ENCODE data around the gene RFTN1. TPM values are rescaled to one million over a fixed set of nuclear protein-coding genes. Genes with fewer than 3 reads are reported as not detected.

The RFTN1 gene
- total RNA-seq, 4 donors from 2014 or later: 32.0 to 187 (median 47.6) TPM

- intact Hi-C loops (cut with DNase I; ENCODE audit: low total_unique reads): no loop called here
These were observed 126.9 kb downstream of the RFTN1 start for GRCh38 chr3:16386561-16386960.

GRCh38 chr3:16385151-16385550 lies 128.3 kb downstream of the RFTN1 start:
- H3K27me3 ChIP-seq: no peaks in the 10 kb centered on the region
- intact Hi-C loops (cut with DNase I; ENCODE audit: low total_unique reads): no loop called here

More at GRCh38 chr3:16386561-16386960, 126.9 kb downstream of the RFTN1 start:
- no peaks in the 10 kb centered on the region for H3K27me3 ChIP-seq
- no peaks in the 10 kb centered on the region for H3K36me3 ChIP-seq
- H3K4me3 ChIP-seq: no peak overlapping the region
- peaks cover 5 to 7% of the 10 kb centered on the region in 2 donors for H3K4me1 ChIP-seq
- H3K9me3 ChIP-seq: no peaks in the 10 kb centered on the region
- no peak for DNase-seq
- peak overlapping the region; percentile 64 to 85 for H3K27ac ChIP-seq
- no peak for TF ChIP-seq CTCF (IDR thresholded peaks at IDR 0.05)
- no peak for TF ChIP-seq POLR2A (IDR thresholded peaks at IDR 0.05)

GRCh38 chr3:16383864-16384263 lies 129.6 kb downstream of the RFTN1 start:
- TF ChIP-seq CTCF (IDR thresholded peaks at IDR 0.05): no peak
- TF ChIP-seq POLR2A (IDR thresholded peaks at IDR 0.05): no peak
- H3K4me3 ChIP-seq: no peak overlapping the region
- no peaks in the 10 kb centered on the region for H3K36me3 ChIP-seq
- intact Hi-C loops (cut with DNase I; ENCODE audit: low total_unique reads): no loop called here
- H3K27me3 ChIP-seq: no peaks in the 10 kb centered on the region
- H3K9me3 ChIP-seq: no peaks in the 10 kb centered on the region
- no peak overlapping the region for H3K27ac ChIP-seq
- no peak for DNase-seq
- H3K4me1 ChIP-seq: peaks cover 5 to 7% of the 10 kb centered on the region in 2 donors

More at GRCh38 chr3:16385151-16385550, 128.3 kb downstream of the RFTN1 start:
- Histone ChIP-seq H3K36me3 (no peaks in the 10 kb centered on the region), H3K4me3 (no peak overlapping the region), H3K27ac (no peak overlapping the region), H3K9me3 (no peaks in the 10 kb centered on the region), H3K4me1 (peaks cover 5 to 7% of the 10 kb centered on the region in 2 donors)
- DNase-seq: no peak
- TF ChIP-seq POLR2A (IDR thresholded peaks at IDR 0.05) (no peak), CTCF (IDR thresholded peaks at IDR 0.05) (no peak)

DNA sequence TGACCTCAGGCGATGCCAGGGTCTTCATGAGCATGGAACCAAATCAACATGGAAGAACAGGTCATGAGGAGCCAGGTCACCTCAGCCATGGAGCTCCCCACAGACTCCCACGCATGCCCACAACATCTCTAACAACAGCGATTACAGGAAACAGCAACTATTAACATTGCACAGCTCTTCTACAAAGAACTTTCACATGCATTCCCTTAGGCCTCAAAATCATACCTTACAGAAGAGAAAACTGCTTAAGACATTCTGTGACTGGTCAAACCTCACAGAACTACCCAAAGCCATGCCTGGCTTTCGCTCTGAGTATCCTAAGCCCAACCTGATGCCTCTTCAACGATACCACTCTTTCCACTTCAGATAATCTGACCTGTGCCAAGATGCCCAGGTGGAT lies 130.7 kb downstream of the RFTN1 start:
- no peak for DNase-seq
- no peaks in the 10 kb centered on the region for H3K36me3 ChIP-seq
- H3K9me3 ChIP-seq: no peaks in the 10 kb centered on the region
- H3K27ac ChIP-seq: no peak overlapping the region
- no peaks in the 10 kb centered on the region for H3K27me3 ChIP-seq
- no peaks in the 10 kb centered on the region for H3K4me1 ChIP-seq
- no peak overlapping the region for H3K4me3 ChIP-seq
- intact Hi-C loops (cut with DNase I; ENCODE audit: low total_unique reads): no loop called here
- TF ChIP-seq CTCF (IDR thresholded peaks at IDR 0.05): no peak

DNA sequence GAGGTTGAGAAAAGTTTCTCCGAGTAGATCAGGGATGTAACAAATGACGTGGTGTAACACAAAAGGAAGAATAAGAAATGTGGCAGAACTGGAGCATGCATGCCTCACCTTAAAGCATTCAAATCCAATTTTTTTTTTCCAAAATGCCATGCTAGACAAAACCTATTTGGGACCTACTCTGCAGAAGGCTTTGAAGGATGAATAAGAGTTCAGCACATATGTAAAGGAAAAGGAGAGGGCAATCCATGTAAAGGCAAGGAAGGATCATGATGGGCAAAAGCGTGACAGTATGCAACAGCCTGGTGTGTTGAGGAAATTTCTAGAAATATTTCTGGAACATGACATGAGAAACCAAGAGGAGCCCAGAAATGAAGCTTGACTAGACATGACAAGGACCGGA lies 132.1 kb downstream of the RFTN1 start:
- Histone ChIP-seq H3K9me3 (no peaks in the 10 kb centered on the region), H3K4me1 (no peaks in the 10 kb centered on the region), H3K27ac (no peak overlapping the region), H3K4me3 (no peak overlapping the region), H3K27me3 (no peaks in the 10 kb centered on the region), H3K36me3 (no peaks in the 10 kb centered on the region)
- DNase-seq: no peak
- no peak for TF ChIP-seq CTCF (IDR thresholded peaks at IDR 0.05)
- intact Hi-C loops (cut with DNase I; ENCODE audit: low total_unique reads): no loop called here

Data from uterus (tissue), 4 donors.